Gastrocnemius medialis (tissue), 4 donors: ENCODE measurements around the gene STX1A.

ENCODE experiments used
- POLR2A ChIP-seq, 2 donors: fragments of 450-650 bp; IDR thresholded peaks; one replicate each; pipeline ENCODE4 v1.6.1; 2017; ENCODE audit warnings: antibody characterized with exemption in 2 of 2, mild to moderate bottlenecking in 2 of 2, moderate library complexity in 2 of 2
- TF ChIP-seq, protein P1 (sequence below), 5 experiments: fragments of 450-650 bp in 3 of 5; fragments of 200-600 bp in 2 of 5; sonication (generic) in 2 of 5; IDR thresholded peaks in 4 of 5; conservative IDR thresholded peaks in 1 of 5; 1 replicate in 4 of 5; 2 replicates in 1 of 5; pipeline ENCODE4 v1.5.1; 2016 to 2019; ENCODE audit warnings: antibody characterized with exemption in 5 of 5, mild to moderate bottlenecking in 3 of 5, moderate library complexity in 3 of 5

DNA sequence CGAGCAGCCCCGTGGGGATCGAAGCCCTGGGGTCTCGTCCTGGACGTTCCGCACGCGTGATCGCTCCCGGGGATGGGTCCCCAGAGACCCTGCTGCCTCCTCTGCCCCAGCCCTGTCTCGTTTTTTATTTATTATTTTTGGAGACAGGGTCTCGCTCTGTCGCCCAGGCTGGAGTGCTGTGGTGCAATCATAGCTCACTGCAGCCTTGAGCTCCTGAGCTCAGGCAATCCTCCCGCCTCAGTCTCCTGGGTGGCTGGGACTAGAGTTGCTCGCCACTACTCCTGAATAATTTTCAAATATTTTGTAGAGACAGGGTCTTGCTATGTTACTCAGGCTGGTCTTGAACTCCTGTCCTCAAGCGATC, 319 bp upstream of the STX1A start:
- TF ChIP-seq, protein P1, sequence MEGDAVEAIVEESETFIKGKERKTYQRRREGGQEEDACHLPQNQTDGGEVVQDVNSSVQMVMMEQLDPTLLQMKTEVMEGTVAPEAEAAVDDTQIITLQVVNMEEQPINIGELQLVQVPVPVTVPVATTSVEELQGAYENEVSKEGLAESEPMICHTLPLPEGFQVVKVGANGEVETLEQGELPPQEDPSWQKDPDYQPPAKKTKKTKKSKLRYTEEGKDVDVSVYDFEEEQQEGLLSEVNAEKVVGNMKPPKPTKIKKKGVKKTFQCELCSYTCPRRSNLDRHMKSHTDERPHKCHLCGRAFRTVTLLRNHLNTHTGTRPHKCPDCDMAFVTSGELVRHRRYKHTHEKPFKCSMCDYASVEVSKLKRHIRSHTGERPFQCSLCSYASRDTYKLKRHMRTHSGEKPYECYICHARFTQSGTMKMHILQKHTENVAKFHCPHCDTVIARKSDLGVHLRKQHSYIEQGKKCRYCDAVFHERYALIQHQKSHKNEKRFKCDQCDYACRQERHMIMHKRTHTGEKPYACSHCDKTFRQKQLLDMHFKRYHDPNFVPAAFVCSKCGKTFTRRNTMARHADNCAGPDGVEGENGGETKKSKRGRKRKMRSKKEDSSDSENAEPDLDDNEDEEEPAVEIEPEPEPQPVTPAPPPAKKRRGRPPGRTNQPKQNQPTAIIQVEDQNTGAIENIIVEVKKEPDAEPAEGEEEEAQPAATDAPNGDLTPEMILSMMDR (IDR thresholded peaks at IDR 0.05 in 4 of 5, conservative IDR thresholded peaks at IDR 0.05 in 1 of 5) = no peak
- no peak for TF ChIP-seq POLR2A (IDR thresholded peaks at IDR 0.05)
